Trophoblast cell (in vitro differentiated cells and primary cell): ENCODE results near the gene KCNA2.

ENCODE experiments used
- DNase-seq, 2 donors: peaks; one replicate each; pipeline ENCODE4 v3.0.0-alpha.2; 2016
- H2AFZ ChIP-seq: 2 replicates; pipeline ENCODE4 v1.6.1; 2013; ENCODE audit warnings: low read length, moderate library complexity, mild to moderate bottlenecking; ENCODE audit not compliant: insufficient read depth, poor library complexity
- H2AK5ac ChIP-seq: 2 replicates; pipeline ENCODE4 v1.6.1; 2013; ENCODE audit warnings: mild to moderate bottlenecking, low read length
- H2BK120ac ChIP-seq: 2 replicates; pipeline ENCODE4 v1.6.1; 2013; ENCODE audit warnings: low read length, mild to moderate bottlenecking, moderate library complexity; ENCODE audit not compliant: insufficient read depth, poor library complexity
- H2BK12ac ChIP-seq: 2 replicates; pipeline ENCODE4 v1.6.1; 2013; ENCODE audit warnings: mild to moderate bottlenecking, low read length, moderate library complexity
- H2BK5ac ChIP-seq: 2 replicates; pipeline ENCODE4 v1.6.1; 2013; ENCODE audit warnings: low read length, low read depth, moderate library complexity, mild to moderate bottlenecking; ENCODE audit not compliant: poor library complexity
- H3K14ac ChIP-seq: 2 replicates; pipeline ENCODE4 v1.6.1; 2013; ENCODE audit warnings: mild to moderate bottlenecking, low read length
- H3K18ac ChIP-seq: 2 replicates; pipeline ENCODE4 v1.6.1; 2013; ENCODE audit warnings: mild to moderate bottlenecking, low read length
- H3K23ac ChIP-seq: 2 replicates; pipeline ENCODE4 v1.6.1; 2013; ENCODE audit warnings: low read length
- H3K27ac ChIP-seq: 2 replicates; pipeline ENCODE4 v1.5.1; 2013; ENCODE audit warnings: low read depth, mild to moderate bottlenecking, inconsistent platforms, low read length, moderate library complexity
- H3K27me3 ChIP-seq: 2 replicates; pipeline ENCODE4 v1.6.1; 2013; ENCODE audit warnings: inconsistent platforms, mild to moderate bottlenecking, low read length, moderate library complexity; ENCODE audit not compliant: insufficient read depth
- H3K36me3 ChIP-seq, 2 experiments: 1 replicate in 1 of 2; 2 replicates in 1 of 2; pipeline ENCODE4 v1.6.1; 2013; ENCODE audit warnings: low read length in 2 of 2, mild to moderate bottlenecking in 2 of 2, moderate library complexity in 1 of 2; ENCODE audit not compliant: insufficient read depth in 2 of 2, control insufficient read depth in 1 of 2
- H3K4ac ChIP-seq: 2 replicates; pipeline ENCODE4 v1.6.1; 2013; ENCODE audit warnings: low read depth, mild to moderate bottlenecking, low read length, moderate library complexity
- H3K4me1 ChIP-seq, 2 experiments: 1 replicate in 1 of 2; 2 replicates in 1 of 2; pipeline ENCODE4 v1.6.1; 2013; ENCODE audit warnings: low read length in 2 of 2, mild to moderate bottlenecking in 2 of 2, moderate library complexity in 1 of 2; ENCODE audit not compliant: insufficient read depth in 2 of 2, control insufficient read depth in 1 of 2
- H3K4me2 ChIP-seq: 2 replicates; pipeline ENCODE4 v1.6.1; 2013; ENCODE audit warnings: inconsistent platforms, mild to moderate bottlenecking, low read length, moderate library complexity
- H3K4me3 ChIP-seq: 2 replicates; pipeline ENCODE4 v1.5.1; 2013; ENCODE audit warnings: mild to moderate bottlenecking, low read depth, low read length, inconsistent platforms
- H3K79me1 ChIP-seq: one replicate; pipeline ENCODE4 v1.6.1; 2013; ENCODE audit warnings: low read length
- H3K79me2 ChIP-seq: 2 replicates; pipeline ENCODE4 v1.6.1; 2013; ENCODE audit warnings: low read length, mild to moderate bottlenecking; ENCODE audit not compliant: control insufficient read depth, insufficient read depth, poor library complexity
- H3K9ac ChIP-seq: 2 replicates; pipeline ENCODE4 v1.6.1; 2013; ENCODE audit warnings: mild to moderate bottlenecking, low read length
- H3K9me3 ChIP-seq: 2 replicates; pipeline ENCODE4 v1.6.1; 2013; ENCODE audit warnings: low read depth, mild to moderate bottlenecking, control low read depth, inconsistent platforms, low read length; ENCODE audit not compliant: insufficient read depth
- H4K12ac ChIP-seq: 2 replicates; pipeline ENCODE4 v1.6.1; 2013; ENCODE audit warnings: low read depth, mild to moderate bottlenecking, low read length, moderate library complexity
- H4K8ac ChIP-seq: 2 replicates; pipeline ENCODE4 v1.6.1; 2013; ENCODE audit warnings: low read depth, mild to moderate bottlenecking, low read length, moderate library complexity
- H4K91ac ChIP-seq: one replicate; pipeline ENCODE4 v1.6.1; 2013; ENCODE audit warnings: low read depth, mild to moderate bottlenecking, low read length, moderate library complexity
- WGBS: extraction: QIAGEN DNeasy Blood & Tissue Kit; methylation state at CpG from one replicate; pipeline ENCODE4 v1.1.7; 2013; ENCODE audit warnings: missing lambda C conversion rate; ENCODE audit not compliant: insufficient read length, insufficient coverage; ENCODE audit errors: extremely low coverage; 5-methylcytosine and 5-hydroxymethylcytosine counted together

KCNA2 gene

DNA sequence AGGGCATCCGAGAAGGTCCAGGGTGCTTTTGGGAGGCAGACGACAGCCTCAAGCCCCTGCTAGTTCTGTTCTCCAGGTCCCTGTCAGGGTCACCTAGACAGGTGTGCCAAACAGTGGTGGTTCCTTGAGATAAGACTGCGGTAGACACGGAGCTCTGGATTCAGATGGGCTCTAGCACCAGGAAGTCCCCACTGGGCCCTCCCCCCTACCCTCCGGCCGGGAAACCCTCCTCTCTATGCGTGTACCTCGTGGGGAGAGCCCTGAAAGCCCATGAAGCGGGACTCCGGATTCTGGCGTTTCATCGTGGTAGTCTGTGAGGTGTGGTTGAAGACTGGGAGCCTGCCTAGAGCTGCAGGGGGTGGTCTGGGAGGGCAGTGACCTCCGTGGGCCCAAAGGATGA, 2.1 kb upstream of the KCNA2 start:
- Histone ChIP-seq H4K8ac (no peak overlapping the region), H3K79me2 (no peaks in the 10 kb centered on the region), H3K4me2 (no peak overlapping the region), H4K12ac (no peak overlapping the region), H2BK5ac (no peak overlapping the region), H2AK5ac (no peak overlapping the region), H3K9ac (no peak overlapping the region), H3K14ac (no peak overlapping the region), H3K9me3 (peaks cover 1% of the 10 kb centered on the region), H2BK12ac (no peak overlapping the region), H3K36me3 (no peaks in the 10 kb centered on the region), H3K79me1 (no peaks in the 10 kb centered on the region), H3K4me1 (peaks cover 12 to 15% of the 10 kb centered on the region in 2 experiments), H3K4ac (no peak overlapping the region), H2AFZ (no peak overlapping the region), H3K18ac (no peak overlapping the region), H3K27ac (no peak overlapping the region), H3K4me3 (no peak overlapping the region), H3K23ac (no peak overlapping the region), H2BK120ac (no peak overlapping the region), H3K27me3 (peaks cover 56% of the 10 kb centered on the region), H4K91ac (no peak overlapping the region)
- no peak for DNase-seq
- WGBS, result no CpG with 5 or more reads among the region's 13 CpGs

DNA sequence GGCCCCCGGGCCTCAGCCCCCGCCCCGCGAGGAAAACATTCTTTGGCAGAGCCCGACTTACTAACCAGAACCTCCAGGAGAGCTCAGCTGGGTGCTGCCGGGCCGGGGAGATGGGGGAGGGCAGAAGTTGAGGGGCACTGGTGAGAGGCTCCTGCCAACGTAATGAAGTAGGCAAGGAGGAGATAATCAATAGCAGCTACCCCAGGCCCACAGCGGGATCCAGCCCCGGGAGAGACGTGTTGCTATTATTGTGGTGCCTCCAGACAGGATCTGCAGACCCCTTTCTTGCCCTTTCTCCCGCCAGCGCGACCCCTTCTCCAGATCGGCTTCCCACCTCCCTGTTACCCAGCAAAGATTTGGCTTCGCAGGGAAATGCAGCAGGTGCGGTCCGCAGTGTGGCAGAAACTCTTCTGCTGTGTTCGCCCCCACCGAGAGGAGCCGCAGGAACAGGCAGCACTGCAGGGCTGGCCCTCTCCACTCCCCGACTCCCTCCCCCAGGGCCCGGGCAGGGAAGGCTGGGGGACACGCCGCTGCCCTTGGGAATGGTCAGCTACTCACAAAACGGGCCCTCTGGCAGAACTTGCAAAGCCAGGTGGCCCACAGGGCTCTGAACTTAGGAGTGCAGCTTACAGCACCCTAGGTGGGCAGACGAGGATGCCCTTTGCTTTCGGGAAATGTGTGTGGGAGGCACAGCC, 1.5 kb upstream of the KCNA2 start:
- peaks cover 12 to 15% of the 10 kb centered on the region in 2 experiments for H3K4me1 ChIP-seq
- H3K4me3 ChIP-seq, result no peak overlapping the region
- H4K12ac ChIP-seq, result no peak overlapping the region
- H3K27ac ChIP-seq, result no peak overlapping the region
- no peak overlapping the region for H3K14ac ChIP-seq
- H2BK120ac ChIP-seq, result no peak overlapping the region
- peaks cover 56% of the 10 kb centered on the region for H3K27me3 ChIP-seq
- H3K4me2 ChIP-seq, result no peak overlapping the region
- no peaks in the 10 kb centered on the region for H3K79me1 ChIP-seq
- no peak overlapping the region for H4K8ac ChIP-seq
- H3K18ac ChIP-seq, result no peak overlapping the region
- H2BK12ac ChIP-seq, result no peak overlapping the region
- H3K36me3 ChIP-seq, result no peaks in the 10 kb centered on the region
- no peak for DNase-seq
- H2AK5ac ChIP-seq, result no peak overlapping the region
- no peak overlapping the region for H2AFZ ChIP-seq
- no peak overlapping the region for H2BK5ac ChIP-seq
- no peak overlapping the region for H3K23ac ChIP-seq
- H3K79me2 ChIP-seq, result no peaks in the 10 kb centered on the region
- no peak overlapping the region for H3K9ac ChIP-seq
- no CpG with 5 or more reads among the region's 28 CpGs for WGBS
- no peaks in the 10 kb centered on the region for H3K9me3 ChIP-seq
- H3K4ac ChIP-seq, result no peak overlapping the region
- H4K91ac ChIP-seq, result no peak overlapping the region

DNA sequence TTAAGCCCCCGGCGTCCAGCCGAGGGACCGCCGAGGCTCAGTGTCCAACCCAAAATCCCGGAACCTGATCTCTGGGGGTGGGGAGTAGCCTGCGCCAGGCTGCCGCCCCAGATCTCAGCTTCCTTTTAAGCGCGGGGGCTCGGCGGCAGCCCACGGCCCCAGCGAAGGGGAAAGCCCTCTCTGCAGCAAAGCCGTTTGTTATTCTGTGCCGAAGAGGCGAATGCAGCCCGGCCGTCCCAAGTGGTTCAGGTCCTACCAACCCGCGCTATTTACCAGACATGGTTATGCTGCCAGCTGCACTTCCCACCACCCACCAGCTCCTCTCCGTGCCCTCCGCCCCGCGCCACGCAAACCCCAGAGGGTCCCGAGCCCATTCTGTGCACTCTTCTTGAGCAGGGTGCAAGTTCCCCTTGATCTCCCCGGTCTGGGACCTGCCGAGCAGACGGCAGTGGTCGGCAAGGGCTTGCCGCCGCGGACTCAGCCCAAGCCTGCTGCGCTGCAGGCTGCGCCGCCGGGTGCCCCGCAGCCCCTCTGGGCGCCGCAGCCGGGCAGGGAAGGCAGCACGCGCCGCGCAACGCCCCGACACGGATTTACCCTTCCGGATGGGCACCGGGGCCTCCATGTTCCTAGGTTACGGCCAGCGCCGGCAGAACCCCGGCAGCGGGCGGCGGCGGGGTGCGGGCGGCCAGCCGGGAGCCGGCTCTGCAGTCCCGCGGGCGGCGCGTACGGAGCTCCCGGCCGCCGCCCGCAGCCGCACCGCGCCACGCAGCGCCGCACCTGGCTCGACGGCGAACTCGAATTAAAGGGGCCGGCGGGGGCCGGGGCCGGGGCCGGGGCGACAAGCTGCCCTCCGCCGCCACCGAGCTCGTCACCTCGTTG, 738 bp upstream of the KCNA2 start:
- no peak overlapping the region for H4K91ac ChIP-seq
- H4K12ac ChIP-seq, result no peak overlapping the region
- no peak overlapping the region for H3K18ac ChIP-seq
- H3K4me2 ChIP-seq, result peak overlapping the region; percentile 93
- H3K14ac ChIP-seq, result no peak overlapping the region
- H2BK120ac ChIP-seq, result no peak overlapping the region
- no peak overlapping the region for H3K9ac ChIP-seq
- DNase-seq, result peak in 1 of 2 donors; percentile 33
- no peak overlapping the region for H2BK5ac ChIP-seq
- WGBS, result no CpG with 5 or more reads among the region's 94 CpGs
- no peak overlapping the region for H3K4ac ChIP-seq
- no peak overlapping the region for H3K23ac ChIP-seq
- no peaks in the 10 kb centered on the region for H3K36me3 ChIP-seq
- H3K27me3 ChIP-seq, result peaks cover 56% of the 10 kb centered on the region
- no peaks in the 10 kb centered on the region for H3K79me2 ChIP-seq
- H3K4me1 ChIP-seq, result peaks cover 12 to 15% of the 10 kb centered on the region in 2 experiments
- H3K4me3 ChIP-seq, result peak overlapping the region; percentile 53
- no peaks in the 10 kb centered on the region for H3K9me3 ChIP-seq
- H2AK5ac ChIP-seq, result no peak overlapping the region
- H2AFZ ChIP-seq, result no peak overlapping the region
- H2BK12ac ChIP-seq, result no peak overlapping the region
- no peak overlapping the region for H3K27ac ChIP-seq
- H4K8ac ChIP-seq, result peak overlapping the region; percentile 17
- no peaks in the 10 kb centered on the region for H3K79me1 ChIP-seq

DNA sequence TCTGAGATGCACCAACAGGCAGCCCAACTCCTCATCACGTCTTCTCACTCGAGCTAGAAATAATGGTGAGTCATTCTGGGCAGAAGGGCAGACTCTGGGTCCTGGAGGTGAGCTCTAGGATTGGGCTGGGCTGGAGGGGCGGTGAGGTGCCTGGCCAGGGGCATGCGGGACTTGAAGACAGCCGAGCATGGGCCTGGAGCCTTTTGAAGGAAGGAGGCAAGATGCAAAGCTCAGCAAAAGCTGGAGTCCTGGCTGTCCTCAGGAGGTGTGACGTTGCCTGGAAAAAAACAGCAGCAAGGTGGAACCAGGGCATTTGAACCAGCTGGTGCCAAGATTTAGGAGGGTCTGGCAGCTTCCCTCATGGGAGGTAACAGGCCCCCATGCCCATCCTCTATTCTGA, 712 bp downstream of the KCNA2 start:
- Histone ChIP-seq H2BK12ac (no peak overlapping the region), H3K4me1 (peaks cover 12 to 15% of the 10 kb centered on the region in 2 experiments), H3K4me2 (peak overlapping the region; percentile 93), H2AFZ (no peak overlapping the region), H3K4ac (no peak overlapping the region), H3K4me3 (no peak overlapping the region), H2BK120ac (no peak overlapping the region), H3K9me3 (no peaks in the 10 kb centered on the region), H3K36me3 (no peaks in the 10 kb centered on the region), H2AK5ac (no peak overlapping the region), H3K23ac (no peak overlapping the region), H3K27me3 (peaks cover 56% of the 10 kb centered on the region), H3K14ac (no peak overlapping the region), H3K9ac (no peak overlapping the region), H3K79me2 (no peaks in the 10 kb centered on the region), H4K91ac (no peak overlapping the region), H4K8ac (no peak overlapping the region), H4K12ac (no peak overlapping the region), H3K27ac (no peak overlapping the region), H3K18ac (no peak overlapping the region), H2BK5ac (no peak overlapping the region), H3K79me1 (no peaks in the 10 kb centered on the region)
- no peak for DNase-seq
- no CpG with 5 or more reads among the region's 6 CpGs for WGBS
